Brain microvascular endothelial cell (primary cell): ENCODE measurements around the gene GDNF.

Source experiments
- DNase-seq: peaks from one replicate; pipeline ENCODE4 v3.0.0-alpha.2; 2020
- H3K27ac ChIP-seq: fragments of 250-450 bp; sonication (Bioruptor Pico); 2 replicates; pipeline ENCODE4 v1.5.1; 2020; ENCODE audit warnings: mild to moderate bottlenecking, moderate library complexity
- H3K27me3 ChIP-seq: fragments of 250-450 bp; sonication (Bioruptor Pico); replicated peaks from 2 replicates; pipeline ENCODE4 v1.5.1; 2020; ENCODE audit warnings: mild to moderate bottlenecking
- H3K36me3 ChIP-seq: fragments of 250-450 bp; sonication (Bioruptor Pico); replicated peaks from 2 replicates; pipeline ENCODE4 v1.5.1; 2020; ENCODE audit warnings: mild to moderate bottlenecking
- H3K4me3 ChIP-seq: 2 replicates; pipeline ENCODE4 v1.5.1; 2011; ENCODE audit warnings: low read depth, mild to moderate bottlenecking, control low read depth, low read length, moderate library complexity
- in situ Hi-C: cut with HindIII; loops from 2 replicates; pipeline ENCODE4 v1.10.0; 2017; ENCODE audit warnings: low sequenced_read_pairs, low pct_ligation_motif_present
- TF ChIP-seq, protein P1 (sequence below): IDR thresholded peaks from 2 replicates; pipeline ENCODE4 v1.5.1; 2011; ENCODE audit warnings: low read depth, mild to moderate bottlenecking, moderate library complexity, low read length, control low read depth, inconsistent platforms; ENCODE audit errors: missing control alignments

GDNF gene

DNA sequence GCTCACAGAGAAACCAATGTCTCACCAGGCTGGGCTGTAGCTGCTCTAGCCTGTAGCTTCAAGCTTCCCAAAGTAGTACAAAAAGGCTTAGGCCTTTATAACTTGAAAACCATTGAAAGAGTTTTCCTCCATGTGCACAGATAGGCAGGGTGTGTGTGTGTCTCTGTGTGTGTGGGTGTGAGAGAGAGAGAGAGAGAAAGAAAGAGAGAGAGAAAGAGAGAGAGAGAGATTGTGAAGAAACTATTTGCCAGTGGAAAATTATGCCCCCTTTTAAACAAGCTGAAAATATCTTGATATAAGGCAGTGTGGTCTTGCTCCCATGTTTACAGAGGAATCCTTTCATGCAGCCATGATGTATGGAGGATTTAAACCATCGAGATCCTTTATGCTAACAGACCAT is 17.9 kb upstream of the GDNF start:
- no peaks in the 10 kb centered on the region for H3K36me3 ChIP-seq
- no peaks in the 10 kb centered on the region for H3K27me3 ChIP-seq
- TF ChIP-seq, protein P1, sequence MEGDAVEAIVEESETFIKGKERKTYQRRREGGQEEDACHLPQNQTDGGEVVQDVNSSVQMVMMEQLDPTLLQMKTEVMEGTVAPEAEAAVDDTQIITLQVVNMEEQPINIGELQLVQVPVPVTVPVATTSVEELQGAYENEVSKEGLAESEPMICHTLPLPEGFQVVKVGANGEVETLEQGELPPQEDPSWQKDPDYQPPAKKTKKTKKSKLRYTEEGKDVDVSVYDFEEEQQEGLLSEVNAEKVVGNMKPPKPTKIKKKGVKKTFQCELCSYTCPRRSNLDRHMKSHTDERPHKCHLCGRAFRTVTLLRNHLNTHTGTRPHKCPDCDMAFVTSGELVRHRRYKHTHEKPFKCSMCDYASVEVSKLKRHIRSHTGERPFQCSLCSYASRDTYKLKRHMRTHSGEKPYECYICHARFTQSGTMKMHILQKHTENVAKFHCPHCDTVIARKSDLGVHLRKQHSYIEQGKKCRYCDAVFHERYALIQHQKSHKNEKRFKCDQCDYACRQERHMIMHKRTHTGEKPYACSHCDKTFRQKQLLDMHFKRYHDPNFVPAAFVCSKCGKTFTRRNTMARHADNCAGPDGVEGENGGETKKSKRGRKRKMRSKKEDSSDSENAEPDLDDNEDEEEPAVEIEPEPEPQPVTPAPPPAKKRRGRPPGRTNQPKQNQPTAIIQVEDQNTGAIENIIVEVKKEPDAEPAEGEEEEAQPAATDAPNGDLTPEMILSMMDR = no peak
- DNase-seq = no peak
- H3K4me3 ChIP-seq = no peak overlapping the region
- in situ Hi-C loops = no loop called here
- no peak overlapping the region for H3K27ac ChIP-seq

DNA sequence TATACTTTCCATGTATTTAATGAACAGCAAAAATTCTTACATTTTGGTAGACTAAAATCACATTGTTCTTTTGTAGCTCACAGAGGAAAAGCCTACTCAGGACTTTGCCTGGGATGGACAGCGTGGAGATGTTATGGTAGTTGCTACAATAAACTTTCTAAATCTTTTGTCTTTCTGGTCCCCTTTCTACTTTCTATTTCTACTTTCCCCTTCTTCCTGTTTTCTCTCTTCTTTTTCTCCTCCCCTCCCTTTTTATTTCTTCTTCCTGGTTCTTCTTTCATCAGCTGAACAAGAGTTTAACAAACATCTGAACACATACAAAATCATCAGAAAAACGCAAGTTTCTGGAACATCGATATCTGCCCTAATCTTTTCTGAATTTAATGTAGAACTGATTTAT is 15.6 kb upstream of the GDNF start:
- no peaks in the 10 kb centered on the region for H3K36me3 ChIP-seq
- H3K27ac ChIP-seq = no peak overlapping the region
- in situ Hi-C loops = no loop called here
- DNase-seq = no peak
- no peak overlapping the region for H3K4me3 ChIP-seq
- no peaks in the 10 kb centered on the region for H3K27me3 ChIP-seq
- TF ChIP-seq, protein P1 = no peak

DNA sequence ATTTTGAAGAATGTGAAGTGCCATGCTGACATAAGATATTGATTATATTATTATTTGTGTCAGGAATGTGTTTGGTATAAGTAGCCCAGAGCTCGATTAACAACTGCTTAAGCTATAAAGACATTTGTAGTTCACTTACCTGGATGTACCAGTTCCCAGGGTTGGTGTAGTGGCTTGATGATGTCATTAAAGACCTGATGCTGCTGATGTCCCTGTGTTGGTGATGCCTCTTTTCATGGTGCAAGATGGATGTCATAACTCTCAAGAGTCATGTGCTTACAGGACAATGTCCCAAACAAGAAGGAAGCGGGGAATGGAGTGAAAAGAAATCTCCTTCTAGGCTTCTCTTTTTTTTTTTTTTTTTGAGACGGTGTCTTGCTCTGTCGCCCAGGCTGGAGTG is 11.5 kb upstream of the GDNF start:
- no peaks in the 10 kb centered on the region for H3K36me3 ChIP-seq
- no peaks in the 10 kb centered on the region for H3K27me3 ChIP-seq
- H3K4me3 ChIP-seq = no peak overlapping the region
- in situ Hi-C loops = no loop called here
- TF ChIP-seq, protein P1 = no peak
- H3K27ac ChIP-seq = no peak overlapping the region
- DNase-seq = no peak

DNA sequence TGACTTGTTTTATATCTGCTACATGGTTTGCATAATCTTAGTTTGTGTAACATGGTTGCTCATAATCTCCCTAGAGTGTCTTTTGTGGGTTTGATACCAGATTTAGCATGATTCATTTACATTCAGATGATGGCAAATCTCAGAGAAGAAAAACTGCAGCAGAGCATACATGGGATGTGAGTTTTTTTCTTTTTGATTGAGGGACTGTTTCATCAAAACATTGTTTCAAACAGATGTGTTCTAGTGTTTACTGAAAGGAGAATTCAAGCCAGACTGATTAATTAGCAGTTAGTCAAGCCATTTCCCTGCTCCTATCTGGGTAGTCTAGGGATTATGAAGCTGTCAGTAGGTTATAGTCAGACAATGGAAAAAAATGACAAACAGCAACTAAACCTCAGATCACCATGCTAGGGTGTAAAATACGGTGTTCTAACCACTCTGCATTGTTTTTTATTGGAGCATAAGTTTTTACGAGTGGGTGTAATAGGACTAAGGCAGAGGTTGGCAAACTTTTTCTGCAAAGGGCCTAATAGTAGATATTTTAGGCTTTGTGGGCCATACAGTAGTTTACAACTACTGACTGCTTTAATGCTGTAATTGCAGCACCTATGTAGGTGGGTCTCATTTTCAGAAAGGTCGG is 10.5 kb upstream of the GDNF start:
- in situ Hi-C loops = no loop called here
- no peak overlapping the region for H3K4me3 ChIP-seq
- TF ChIP-seq, protein P1 = no peak
- no peak overlapping the region for H3K27ac ChIP-seq
- no peak for DNase-seq
- no peaks in the 10 kb centered on the region for H3K27me3 ChIP-seq
- H3K36me3 ChIP-seq = no peaks in the 10 kb centered on the region

DNA sequence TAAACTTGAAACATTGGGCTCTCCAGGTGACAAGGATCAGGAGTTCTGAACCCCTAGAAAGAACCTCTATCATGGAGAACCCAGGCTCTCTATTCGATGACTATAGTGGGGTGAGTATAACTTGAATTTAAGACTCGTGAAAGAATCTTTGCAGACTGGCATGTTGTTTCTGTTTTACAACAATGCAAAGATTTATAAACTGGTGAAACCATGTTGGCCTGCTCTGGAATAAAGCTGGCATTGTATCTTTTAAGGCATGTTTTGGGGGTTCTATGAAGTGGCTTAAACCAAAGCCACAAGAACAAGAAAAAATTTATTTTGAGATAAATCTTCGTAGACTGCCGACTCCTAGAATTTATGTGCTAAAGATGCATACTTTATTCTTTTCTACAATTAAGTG is 9.8 kb upstream of the GDNF start:
- Histone ChIP-seq H3K27me3 (no peaks in the 10 kb centered on the region), H3K36me3 (no peaks in the 10 kb centered on the region), H3K4me3 (no peak overlapping the region), H3K27ac (no peak overlapping the region)
- TF ChIP-seq, protein P1 = no peak
- no peak for DNase-seq
- in situ Hi-C loops = loop anchor here (25.0 kb wide), 1 partner anchor 338 kb away; no protein-coding TSS in a partner anchor

DNA sequence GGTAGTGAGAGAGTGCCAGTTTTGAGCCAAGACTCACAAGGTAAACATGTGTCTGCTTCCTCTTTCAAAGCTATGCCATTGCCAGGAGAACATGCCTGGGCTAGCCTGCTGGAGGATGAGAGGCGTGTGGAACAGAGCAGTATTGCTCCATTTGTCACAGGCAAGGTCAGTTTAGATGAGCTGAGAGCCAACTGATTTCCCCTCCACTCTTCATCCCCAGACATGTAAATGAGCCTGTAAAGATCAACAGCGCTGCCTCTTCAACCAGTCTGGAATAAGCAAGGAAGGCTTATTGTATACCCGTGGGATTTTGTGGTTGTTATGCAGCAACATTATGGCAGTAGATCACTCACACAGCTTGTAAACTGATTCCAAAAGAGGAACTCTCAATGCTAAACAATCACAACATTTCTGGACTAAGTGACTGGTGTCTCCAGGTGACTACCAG is 8.2 kb upstream of the GDNF start:
- DNase-seq = peak; percentile 34
- Histone ChIP-seq H3K27ac (no peak overlapping the region), H3K36me3 (no peaks in the 10 kb centered on the region), H3K4me3 (no peak overlapping the region), H3K27me3 (no peaks in the 10 kb centered on the region)
- TF ChIP-seq, protein P1 = no peak
- in situ Hi-C loops = loop anchor here (25.0 kb wide), 1 partner anchor 339 kb away; no protein-coding TSS in a partner anchor
